ENCODE results near the gene FIBCD1. TPM values are rescaled to one million over a fixed set of nuclear protein-coding genes. Genes with fewer than 3 reads are reported as not detected.

FIBCD1 gene
- total RNA-seq, 1 experiment from 2014 or later = 1.4 TPM

- Mint-ChIP-seq H3K27me3 (ENCODE audit: unreplicated experiment) (peaks cover 64% of the 10 kb centered on the region), H3K27ac (ENCODE audit: unreplicated experiment) (no peak overlapping the region), H3K4me3 (ENCODE audit: low read depth, unreplicated experiment) (no peak overlapping the region), H3K36me3 (ENCODE audit: insufficient read depth, unreplicated experiment) (no peaks in the 10 kb centered on the region), H3K4me1 (ENCODE audit: low read depth, unreplicated experiment) (no peaks in the 10 kb centered on the region), H3K9me3 (ENCODE audit: low read depth, unreplicated experiment) (no peaks in the 10 kb centered on the region)
- intact Hi-C loops (cut with micrococcal nuclease; ENCODE audit: unreplicated experiment) = no loop called here
- no peak for TF ChIP-seq CTCF (IDR thresholded peaks at IDR 0.05; ENCODE audit: unreplicated experiment)
- CTCF ChIA-PET = interaction anchor here (0.6 kb wide), 1 partner anchor 28 kb away, joined by 3 read pairs; no protein-coding TSS in a partner anchor
- BruUV-seq (replicated peaks) = no TSS peak
- no peak for DNase-seq
Measured at GRCh38 chr9:130905125-130905901, 33.7 kb downstream of the FIBCD1 start.

DNA sequence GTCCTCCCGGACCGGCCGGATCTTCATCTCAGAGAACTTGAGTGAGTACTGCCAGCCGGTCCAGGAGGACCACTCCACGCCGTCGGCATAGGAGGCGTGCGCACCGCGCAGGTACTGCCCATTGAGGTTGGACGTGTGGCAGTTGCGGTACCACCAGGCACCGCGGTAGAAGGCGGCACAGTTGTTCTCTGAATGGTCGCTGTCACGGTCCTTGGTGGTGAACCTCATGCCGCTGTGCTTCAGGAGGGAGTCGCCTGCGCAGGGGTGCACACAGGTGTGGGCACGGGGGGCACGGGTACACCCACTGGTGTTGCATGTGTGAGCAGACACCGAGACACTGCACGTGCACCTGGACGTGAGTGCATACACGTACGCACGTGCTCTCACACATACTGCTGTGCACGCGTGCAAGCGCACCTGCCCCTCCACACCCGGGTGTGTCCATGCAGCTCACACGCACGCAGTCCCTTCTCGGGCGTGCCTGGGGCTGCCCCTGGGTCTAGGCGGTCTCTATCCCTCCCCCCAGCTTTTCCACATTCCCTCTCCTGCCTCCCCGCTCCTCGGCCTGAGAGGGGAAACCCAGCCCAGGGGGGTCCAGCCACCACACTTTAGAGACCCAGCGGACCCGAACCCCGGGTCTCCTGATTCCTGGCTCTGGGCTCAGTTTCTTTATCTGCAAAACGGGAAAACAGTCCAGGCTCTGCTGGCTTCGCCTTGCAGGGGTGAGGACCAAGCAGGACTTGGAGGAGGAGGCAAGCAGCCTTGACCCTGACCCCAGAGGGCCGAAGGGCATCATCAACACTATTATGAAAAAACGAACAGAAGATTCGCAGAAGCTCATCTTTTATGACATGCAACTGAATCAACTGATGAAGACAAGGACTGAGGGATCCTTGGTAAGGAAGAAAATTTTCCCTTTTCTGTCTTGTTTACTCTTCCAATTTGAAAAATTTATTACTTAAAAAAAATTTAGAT, 34.7 kb downstream of the FIBCD1 start:
- no peak for DNase-seq
- no TSS peak for BruUV-seq (replicated peaks)
- CTCF ChIA-PET = interaction anchor here (0.6 kb wide), 2 partner anchors 29 to 407 kb away, joined by 3 read pairs; no protein-coding TSS in a partner anchor
- Mint-ChIP-seq H3K27ac (ENCODE audit: unreplicated experiment) (no peak overlapping the region), H3K9me3 (ENCODE audit: low read depth, unreplicated experiment) (no peaks in the 10 kb centered on the region), H3K4me1 (ENCODE audit: low read depth, unreplicated experiment) (no peaks in the 10 kb centered on the region), H3K27me3 (ENCODE audit: unreplicated experiment) (peaks cover 73% of the 10 kb centered on the region), H3K36me3 (ENCODE audit: insufficient read depth, unreplicated experiment) (no peaks in the 10 kb centered on the region), H3K4me3 (ENCODE audit: low read depth, unreplicated experiment) (no peak overlapping the region)
- TF ChIP-seq CTCF (IDR thresholded peaks at IDR 0.05; ENCODE audit: unreplicated experiment) = no peak
- intact Hi-C loops (cut with micrococcal nuclease; ENCODE audit: unreplicated experiment) = no loop called here

DNA sequence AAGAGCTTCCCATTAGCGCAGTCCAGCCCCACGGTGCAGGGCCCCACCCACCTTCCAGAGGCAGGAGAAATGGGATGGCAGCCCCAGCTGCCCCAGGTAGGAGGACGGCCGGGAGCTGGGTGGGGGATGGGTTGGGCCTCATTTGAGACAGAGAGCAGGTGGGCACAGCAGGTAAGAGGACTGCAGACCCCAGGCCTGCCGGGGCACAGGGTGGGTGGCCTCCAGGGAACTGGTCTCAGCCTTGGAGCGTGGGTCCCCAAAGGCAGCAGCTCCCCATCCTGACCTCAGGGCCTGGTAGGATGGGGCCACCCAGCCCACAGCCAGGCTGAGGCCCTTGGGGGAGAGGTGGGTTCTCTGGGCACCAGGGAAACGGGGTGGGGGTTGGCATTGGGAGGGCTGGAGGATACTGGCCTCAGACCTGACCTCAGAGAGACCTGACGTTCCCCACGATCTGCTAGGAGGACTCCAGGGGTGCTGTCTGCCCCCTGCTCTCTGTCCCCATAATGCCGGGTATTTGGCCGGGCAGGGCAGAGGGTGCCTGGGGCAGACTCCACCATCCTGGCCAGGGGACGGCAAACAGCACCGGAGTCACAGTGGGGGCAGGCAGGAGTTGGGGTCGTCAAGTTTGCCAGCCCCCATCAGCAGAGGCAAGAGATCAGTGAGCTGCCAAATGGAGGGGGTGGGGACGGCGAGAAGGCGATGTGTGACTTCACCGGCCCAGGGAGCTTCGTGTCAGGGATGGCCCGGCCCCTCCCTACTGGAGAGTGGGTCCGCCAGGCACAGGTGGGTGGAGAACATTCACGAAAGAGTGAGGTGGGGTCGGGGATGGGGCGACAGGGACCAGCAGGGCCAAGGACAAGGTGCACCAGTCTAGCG, 35.6 kb downstream of the FIBCD1 start:
- H3K4me1 Mint-ChIP-seq (ENCODE audit: low read depth, unreplicated experiment) = no peaks in the 10 kb centered on the region
- no peak overlapping the region for H3K4me3 Mint-ChIP-seq (ENCODE audit: low read depth, unreplicated experiment)
- H3K9me3 Mint-ChIP-seq (ENCODE audit: low read depth, unreplicated experiment) = no peaks in the 10 kb centered on the region
- no peak for DNase-seq
- H3K27me3 Mint-ChIP-seq (ENCODE audit: unreplicated experiment) = peaks cover 74% of the 10 kb centered on the region
- no TSS peak for BruUV-seq (replicated peaks)
- no peaks in the 10 kb centered on the region for H3K36me3 Mint-ChIP-seq (ENCODE audit: insufficient read depth, unreplicated experiment)
- TF ChIP-seq CTCF (IDR thresholded peaks at IDR 0.05; ENCODE audit: unreplicated experiment) = no peak
- CTCF ChIA-PET = no interaction called here
- intact Hi-C loops (cut with micrococcal nuclease; ENCODE audit: unreplicated experiment) = no loop called here
- no peak overlapping the region for H3K27ac Mint-ChIP-seq (ENCODE audit: unreplicated experiment)

All from Calu3 (cell line).